SIG-M5 (cell line): ENCODE measurements around the gene PEAK1.

Source experiments
- DNase-seq: peaks from one replicate; lab custom pipeline; 2025; lab: John Stamatoyannopoulos, UW

The PEAK1 gene

GRCh38 chr15:77419836-77420609 lies at the start of gene PEAK1:
Gene PEAK1 (minus strand): TSS chr15:77420104. CDS start chr15:77181926, 238,178 bp downstream.
- peak; percentile 74 for DNase-seq

GRCh38 chr15:77468896-77469295 lies 49.0 kb upstream of the PEAK1 start:
- no peak for DNase-seq

- no peak for DNase-seq
Measured at GRCh38 chr15:77466521-77466920, 46.6 kb upstream of the PEAK1 start.

GRCh38 chr15:77464129-77464865 lies 44.4 kb upstream of the PEAK1 start:
- no peak for DNase-seq

- DNase-seq, result no peak
Measured at GRCh38 chr15:77461486-77461885, 41.6 kb upstream of the PEAK1 start.

GRCh38 chr15:77459031-77459430 lies 39.1 kb upstream of the PEAK1 start:
- DNase-seq, result no peak

GRCh38 chr15:77457905-77458265 lies 38.0 kb upstream of the PEAK1 start:
- no peak for DNase-seq

- no peak for DNase-seq
Measured at GRCh38 chr15:77457191-77457904, 37.4 kb upstream of the PEAK1 start.

- no peak for DNase-seq
Measured at GRCh38 chr15:77456746-77457145, 36.8 kb upstream of the PEAK1 start.

GRCh38 chr15:77455696-77456321 lies 35.9 kb upstream of the PEAK1 start:
- DNase-seq, result no peak

GRCh38 chr15:77454951-77455350 lies 35.0 kb upstream of the PEAK1 start:
- no peak for DNase-seq

GRCh38 chr15:77454265-77454664 lies 34.4 kb upstream of the PEAK1 start:
- no peak for DNase-seq

GRCh38 chr15:77446840-77447390 lies 27.0 kb upstream of the PEAK1 start:
- DNase-seq, result no peak

GRCh38 chr15:77440378-77440999 lies 20.6 kb upstream of the PEAK1 start:
- DNase-seq, result no peak

GRCh38 chr15:77437264-77437663 lies 17.4 kb upstream of the PEAK1 start:
- no peak for DNase-seq

GRCh38 chr15:77436822-77437221 lies 16.9 kb upstream of the PEAK1 start:
- no peak for DNase-seq

GRCh38 chr15:77430652-77431051 lies 10.7 kb upstream of the PEAK1 start:
- no peak for DNase-seq

GRCh38 chr15:77430213-77430612 lies 10.3 kb upstream of the PEAK1 start:
- no peak for DNase-seq

- no peak for DNase-seq
Measured at GRCh38 chr15:77426871-77427270, 7.0 kb upstream of the PEAK1 start.

GRCh38 chr15:77426377-77426776 lies 6.5 kb upstream of the PEAK1 start:
- DNase-seq, result no peak

GRCh38 chr15:77425104-77425503 lies 5.2 kb upstream of the PEAK1 start:
- no peak for DNase-seq

- DNase-seq, result no peak
Measured at GRCh38 chr15:77421370-77421700, 1.4 kb upstream of the PEAK1 start.
